Lung (tissue), 12 donors: ENCODE results near the gene SYNE1. TPM values are rescaled to one million over a fixed set of nuclear protein-coding genes. Genes with fewer than 3 reads are reported as not detected.

ENCODE experiments used
- ATAC-seq: fragments of 200-7000 bp; cut with Tn5 transposase; one replicate; pipeline ENCODE4 v1.9.1; 2020; ENCODE audit warnings: moderate number of reproducible peaks; ENCODE audit not compliant: insufficient read depth, low FRiP score
- DNase-seq, 3 donors: peaks; one replicate each; pipeline ENCODE4 v3.0.0-alpha.2; 2013 to 2017
- H3K27ac ChIP-seq, 2 donors: one replicate each; pipeline ENCODE4 v1.5.1; 2013; ENCODE audit warnings: mild to moderate bottlenecking in 2 of 2, moderate library complexity in 2 of 2, control low read depth in 1 of 2, inconsistent platforms in 1 of 2, low read depth in 1 of 2, low read length in 1 of 2
- H3K27me3 ChIP-seq, 3 donors: one replicate each; pipeline ENCODE4 v1.5.1; 2013; ENCODE audit warnings: low read length in 2 of 3; ENCODE audit not compliant: control insufficient read depth in 3 of 3, insufficient read depth in 3 of 3
- H3K36me3 ChIP-seq, 4 donors: one replicate each; pipeline ENCODE4 v1.5.1; 2013; ENCODE audit warnings: low read length in 4 of 4, mild to moderate bottlenecking in 1 of 4, moderate library complexity in 1 of 4; ENCODE audit not compliant: control insufficient read depth in 4 of 4, insufficient read depth in 4 of 4
- H3K4me1 ChIP-seq, 5 donors: one replicate each; pipeline ENCODE4 v1.5.1; 2013; ENCODE audit warnings: low read length in 5 of 5, mild to moderate bottlenecking in 2 of 5, moderate library complexity in 1 of 5; ENCODE audit not compliant: control insufficient read depth in 5 of 5, insufficient read depth in 5 of 5
- H3K4me3 ChIP-seq: one replicate; pipeline ENCODE4 v1.5.1; 2013; ENCODE audit warnings: mild to moderate bottlenecking, control low read depth, moderate library complexity
- H3K9ac ChIP-seq, 2 donors: one replicate each; pipeline ENCODE4 v1.5.1; 2013; ENCODE audit warnings: low read length in 2 of 2, control low read depth in 1 of 2; ENCODE audit not compliant: insufficient read depth in 1 of 2
- H3K9me3 ChIP-seq, 4 donors: one replicate each; pipeline ENCODE4 v1.5.1; 2013; ENCODE audit warnings: low read length in 3 of 4, mild to moderate bottlenecking in 1 of 4, moderate library complexity in 1 of 4; ENCODE audit not compliant: control insufficient read depth in 4 of 4, insufficient read depth in 3 of 4
- WGBS, 2 donors: extraction: QIAGEN DNeasy Blood & Tissue Kit; methylation state at CpG; one replicate each; pipeline ENCODE4 v1.1.7; 2013; 5-methylcytosine and 5-hydroxymethylcytosine counted together
- polyA plus RNA-seq, 2 donors: library from polyadenylated mRNA; stranded (reverse); fragments of 200-250 nt; gene quantifications; one replicate each; pipeline ENCODE4 v1.2.1, GENCODE V29; 2013
- total RNA-seq, 2 donors: library from RNA; depleted of rRNA in 1 of 2; stranded (reverse); fragments of >200 nt in 1 of 2; gene quantifications; one replicate each; pipeline ENCODE4 v1.2.1, GENCODE V29; 2014 to 2021
- TF ChIP-seq, protein P1 (sequence below): IDR thresholded peaks from 2 replicates; pipeline ENCODE4 v1.5.1; 2012; ENCODE audit warnings: mild to moderate bottlenecking; ENCODE audit errors: control extremely low read depth, extremely low read depth
- donor health status: control.
- donor health status: control.
- donor health status: Bipolar disorder and iron deficiency.
- donor health status: healthy.
- donor health status: DM: yes; HTN: yes; CAD: no.

The SYNE1 gene
- total and polyA plus RNA-seq, 4 donors = 26.4 to 352 (median 131) TPM

DNA sequence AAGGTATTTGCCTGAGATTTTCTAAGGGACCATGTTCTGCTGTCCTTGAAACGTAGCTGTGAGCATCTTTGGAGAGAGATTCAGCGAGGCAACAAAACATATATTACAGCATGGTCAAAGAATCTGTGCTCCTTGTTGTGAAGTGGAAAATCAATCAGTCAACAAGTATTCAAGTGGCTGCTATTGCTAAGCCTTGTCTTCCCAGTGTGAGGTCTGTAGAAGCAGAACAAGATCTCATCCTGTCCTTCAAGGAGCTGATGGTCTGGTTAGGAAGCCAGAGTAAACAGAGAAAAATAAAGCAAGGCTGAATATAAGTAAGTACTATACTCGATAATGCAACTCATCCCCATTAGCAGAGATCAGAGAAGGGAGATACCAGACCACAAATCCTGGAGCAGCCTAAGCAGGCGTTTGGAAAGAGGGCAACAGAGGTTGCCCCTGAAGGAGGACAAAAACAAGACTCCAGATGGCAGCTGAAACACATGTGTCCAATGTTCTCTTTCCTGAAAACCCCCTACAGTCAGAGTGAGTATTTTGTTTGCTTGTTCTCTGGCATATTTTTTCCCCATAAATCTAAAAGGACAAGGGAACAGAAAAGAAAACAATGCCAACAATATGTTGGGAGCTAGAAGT lies 392.0 kb downstream of the SYNE1 start:
- no peak for ATAC-seq
- WGBS, 2 donors = 68 to 77% methylated on average over 4 of the region's 4 CpGs

DNA sequence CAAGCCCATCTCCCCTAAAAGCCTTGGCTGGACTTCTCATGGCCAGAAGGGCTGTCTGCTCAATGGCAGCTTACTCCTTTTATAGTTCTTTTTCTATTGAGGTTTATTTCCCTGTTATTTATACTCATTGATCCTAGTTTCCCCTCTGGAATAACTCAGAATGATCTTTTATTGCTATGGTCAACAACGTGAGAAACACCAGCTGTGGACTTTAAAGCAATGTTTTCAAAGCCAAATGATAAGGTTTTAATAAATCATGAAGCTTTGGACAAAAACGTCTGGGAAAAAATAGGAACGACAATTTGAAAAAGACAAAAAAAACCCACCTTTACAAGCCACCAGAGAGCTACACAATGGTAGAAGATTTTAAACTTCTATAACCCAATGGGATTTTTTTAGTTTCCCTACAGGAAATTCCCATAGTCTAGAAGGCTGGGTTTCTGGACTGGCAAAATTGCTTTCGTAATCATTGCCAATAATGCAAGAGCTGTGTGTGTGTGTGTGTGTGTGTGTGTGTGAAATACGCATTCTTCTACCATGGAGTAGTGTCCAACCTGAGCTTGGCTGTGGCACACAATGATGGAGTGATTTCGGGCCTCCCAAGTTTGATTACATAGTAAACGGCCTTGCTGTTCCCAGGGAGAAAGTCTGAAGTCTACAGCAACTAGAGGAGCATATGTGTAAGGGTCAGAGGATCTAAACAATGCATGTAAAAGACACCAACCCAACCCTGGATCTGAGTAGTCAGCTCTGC lies 396.0 kb downstream of the SYNE1 start:
- WGBS, 2 donors = 79 to 86% methylated on average over 7 of the region's 7 CpGs
- Histone ChIP-seq H3K27me3 (no peaks in the 10 kb centered on the region), H3K9ac (no peak overlapping the region), H3K9me3 (no peaks in the 10 kb centered on the region), H3K4me1 (peaks cover 0 to 22% (median 0%) of the 10 kb centered on the region in 5 donors), H3K36me3 (peaks cover 25 to 64% (median 34%) of the 10 kb centered on the region in 4 donors), H3K4me3 (no peak overlapping the region), H3K27ac (no peak overlapping the region)
- TF ChIP-seq, protein P1, sequence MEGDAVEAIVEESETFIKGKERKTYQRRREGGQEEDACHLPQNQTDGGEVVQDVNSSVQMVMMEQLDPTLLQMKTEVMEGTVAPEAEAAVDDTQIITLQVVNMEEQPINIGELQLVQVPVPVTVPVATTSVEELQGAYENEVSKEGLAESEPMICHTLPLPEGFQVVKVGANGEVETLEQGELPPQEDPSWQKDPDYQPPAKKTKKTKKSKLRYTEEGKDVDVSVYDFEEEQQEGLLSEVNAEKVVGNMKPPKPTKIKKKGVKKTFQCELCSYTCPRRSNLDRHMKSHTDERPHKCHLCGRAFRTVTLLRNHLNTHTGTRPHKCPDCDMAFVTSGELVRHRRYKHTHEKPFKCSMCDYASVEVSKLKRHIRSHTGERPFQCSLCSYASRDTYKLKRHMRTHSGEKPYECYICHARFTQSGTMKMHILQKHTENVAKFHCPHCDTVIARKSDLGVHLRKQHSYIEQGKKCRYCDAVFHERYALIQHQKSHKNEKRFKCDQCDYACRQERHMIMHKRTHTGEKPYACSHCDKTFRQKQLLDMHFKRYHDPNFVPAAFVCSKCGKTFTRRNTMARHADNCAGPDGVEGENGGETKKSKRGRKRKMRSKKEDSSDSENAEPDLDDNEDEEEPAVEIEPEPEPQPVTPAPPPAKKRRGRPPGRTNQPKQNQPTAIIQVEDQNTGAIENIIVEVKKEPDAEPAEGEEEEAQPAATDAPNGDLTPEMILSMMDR = no peak
- ATAC-seq (no peak), DNase-seq (peak in 1 of 3 donors; percentile 11)

More for the DNA sequence above, 392.0 kb downstream of the SYNE1 start:
- Histone ChIP-seq H3K4me3 (no peak overlapping the region), H3K27ac (peak overlapping the region in 1 of 2 donors; percentile 87), H3K27me3 (no peaks in the 10 kb centered on the region), H3K9me3 (no peaks in the 10 kb centered on the region), H3K4me1 (peaks cover 0 to 29% (median 0%) of the 10 kb centered on the region in 5 donors), H3K9ac (no peak overlapping the region), H3K36me3 (peaks cover 12 to 66% (median 21%) of the 10 kb centered on the region in 4 donors)
- TF ChIP-seq, protein P1 = no peak
- peak in 1 of 3 donors; percentile 38 for DNase-seq

DNA sequence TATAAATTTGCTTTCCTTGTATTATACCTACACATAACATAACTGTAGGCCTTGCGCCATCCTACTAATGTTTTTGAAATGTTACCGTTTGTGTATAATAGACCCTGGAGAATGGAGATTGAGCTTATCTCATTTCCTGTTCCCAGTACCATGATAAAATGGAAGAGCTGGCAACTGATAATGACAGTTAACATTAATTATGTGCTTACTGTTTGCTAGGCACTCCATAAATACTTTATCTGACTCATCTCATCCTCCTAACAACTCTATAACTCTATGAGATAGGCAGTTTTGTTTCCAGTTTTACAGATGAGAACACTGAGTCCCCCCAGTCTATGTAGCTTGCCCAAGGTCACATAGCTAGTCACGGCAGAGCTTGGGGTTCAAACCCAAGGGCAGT lies 396.7 kb downstream of the SYNE1 start:
- Histone ChIP-seq H3K4me1 (peaks cover 0 to 16% (median 0%) of the 10 kb centered on the region in 5 donors), H3K4me3 (no peak overlapping the region), H3K27me3 (no peaks in the 10 kb centered on the region), H3K9me3 (no peaks in the 10 kb centered on the region), H3K27ac (no peak overlapping the region), H3K36me3 (peaks cover 23 to 68% (median 35%) of the 10 kb centered on the region in 4 donors), H3K9ac (no peak overlapping the region)
- TF ChIP-seq, protein P1 = no peak
- no peak for ATAC-seq
- WGBS, 2 donors = 74 to 79% methylated on average over 3 of the region's 3 CpGs
- DNase-seq = no peak
